ENCODE data around the gene VAX1. TPM values are rescaled to one million over a fixed set of nuclear protein-coding genes. Genes with fewer than 3 reads are reported as not detected.

Gene VAX1
- total RNA-seq, 1 donor from 2014 or later, result not detected

Small RNA genes lying within 50 kb of the gene (small RNA-seq; reads per million reads assigned to genes)
- gene MIR3663 (ENCODE audit: low replicate concordance), result not detected

Other genes with a start within 250 kb of the VAX1 start
- 13.1 TPM for gene SHTN1, start 133.1 kb downstream of the VAX1 start, total RNA-seq
- not detected for gene KCNK18, start 59.2 kb upstream of the VAX1 start, total RNA-seq
- 6.2 TPM for gene SLC18A2, start 102.8 kb upstream of the VAX1 start, total RNA-seq
- gene PDZD8, start 237.2 kb upstream of the VAX1 start, total RNA-seq, result 20.9 TPM

All from skin of body (tissue), 2 donors.